GM18909 (cell line): ENCODE measurements around the gene TMX2.

Experiments used
- ATAC-seq: cut with Tn5 transposase; IDR thresholded peaks from one replicate; pipeline ENCODE4 v1.9.1; 2021; ENCODE audit warnings: mild to moderate bottlenecking; ENCODE audit not compliant: unreplicated experiment, poor library complexity

Gene TMX2

DNA sequence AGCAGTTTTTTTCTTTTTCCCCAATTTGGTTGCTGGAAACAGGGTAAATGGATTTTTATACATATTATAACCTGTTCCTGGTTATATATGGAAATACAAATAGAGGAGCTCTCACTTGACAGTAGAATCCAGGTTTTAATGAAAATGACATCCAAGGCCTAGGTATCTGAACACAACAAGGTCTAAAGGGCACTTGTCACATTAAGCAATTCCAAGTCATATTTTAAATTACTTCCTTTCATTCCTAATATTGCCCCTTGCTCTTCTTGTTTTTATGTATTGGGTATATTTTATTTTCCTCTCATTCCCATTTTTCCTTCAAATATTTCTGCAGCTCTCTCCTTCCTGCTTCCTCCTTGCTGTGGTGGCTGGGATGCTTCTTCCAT, 76.3 kb downstream of the TMX2 start:
- no peak for ATAC-seq
